H1 (cell line): ENCODE data around the gene PASK. TPM values are rescaled to one million over a fixed set of nuclear protein-coding genes. Genes with fewer than 3 reads are reported as not detected.

Source experiments
- CTCF ChIA-PET: fragments of 300-600 bp; sonication (Branson Sonifier 250); formaldehyde crosslinking; loops from one replicate; lab custom pipeline; 2021; ENCODE audit not compliant: partially characterized antibody; lab: Charles Lee
- POLR2A ChIA-PET: fragments of 300-600 bp; sonication (Branson Sonifier 250); formaldehyde crosslinking; loops from one replicate; lab custom pipeline; 2021; ENCODE audit warnings: inconsistent platforms; ENCODE audit not compliant: partially characterized antibody; lab: Charles Lee
- DNase-seq, 2 experiments: peaks; one replicate each; pipeline versions ENCODE4 v3.0.0 to v3.0.0-alpha.2; 2010 to 2022; ENCODE audit warnings: low spot score in 2 of 2, low read depth in 1 of 2, mixed read lengths in 1 of 2
- FAIRE-seq: peaks from 2 replicates; lab custom pipeline; 2011; peaks lifted over from hg19 to GRCh38; lab: Jason Lieb, UNC
- H2AFZ ChIP-seq: 2 replicates; pipeline ENCODE4 v1.8.1; 2012; ENCODE audit warnings: low read length, inconsistent platforms
- H2AK5ac ChIP-seq: 2 replicates; pipeline ENCODE4 v1.6.1; 2013; ENCODE audit warnings: low read depth, low read length
- H2BK120ac ChIP-seq: replicated peaks from 2 replicates; pipeline ENCODE3; 2013; ENCODE audit warnings: low read depth, low read length, inconsistent platforms
- H2BK12ac ChIP-seq: 2 replicates; pipeline ENCODE4 v1.6.1; 2013; ENCODE audit warnings: low read depth, low read length
- H2BK15ac ChIP-seq: 2 replicates; pipeline ENCODE4 v1.6.1; 2013; ENCODE audit warnings: low read length
- H2BK20ac ChIP-seq: 2 replicates; pipeline ENCODE4 v1.6.1; 2013; ENCODE audit warnings: low read length
- H2BK5ac ChIP-seq: 2 replicates; pipeline ENCODE4 v1.6.1; 2013; ENCODE audit warnings: low read depth, low read length
- H3K14ac ChIP-seq: 2 replicates; pipeline ENCODE4 v1.6.1; 2013; ENCODE audit warnings: inconsistent platforms; ENCODE audit not compliant: insufficient read length
- H3K18ac ChIP-seq: 2 replicates; pipeline ENCODE4 v1.6.1; 2013; ENCODE audit warnings: low read length; ENCODE audit errors: extremely low read depth
- H3K23ac ChIP-seq: 2 replicates; pipeline ENCODE4 v1.6.1; 2013; ENCODE audit warnings: inconsistent platforms; ENCODE audit not compliant: insufficient read length
- H3K23me2 ChIP-seq: 2 replicates; pipeline ENCODE4 v1.6.1; 2013; ENCODE audit warnings: low read depth, low read length
- H3K27ac ChIP-seq: 2 replicates; pipeline ENCODE4 v1.6.1; 2011; ENCODE audit warnings: low read depth, low read length, inconsistent platforms
- H3K27me3 ChIP-seq, 4 experiments: replicated peaks in 1 of 4; 1 replicate in 1 of 4; 2 replicates in 3 of 4; pipeline versions ENCODE4 v1.6.1 to v1.8.1; 2011 to 2013; ENCODE audit warnings: low read length in 3 of 4, mild to moderate bottlenecking in 3 of 4, inconsistent platforms in 2 of 4, mixed read lengths in 2 of 4, moderate library complexity in 1 of 4; ENCODE audit not compliant: control insufficient read depth in 3 of 4, insufficient read depth in 3 of 4; ENCODE audit errors: extremely low read depth in 1 of 4
- H3K36me3 ChIP-seq, 4 experiments: 2 replicates each; pipeline versions ENCODE4 v1.6.1 to v1.8.1; 2011 to 2013; ENCODE audit warnings: mild to moderate bottlenecking in 4 of 4, low read length in 3 of 4, moderate library complexity in 2 of 4, control low read depth in 1 of 4, inconsistent platforms in 1 of 4; ENCODE audit not compliant: insufficient read depth in 4 of 4, control insufficient read depth in 2 of 4
- H3K4ac ChIP-seq: replicated peaks from 2 replicates; pipeline ENCODE3; 2013; ENCODE audit warnings: low read length, low read depth, mixed read lengths, inconsistent platforms; ENCODE audit not compliant: insufficient read length
- H3K4me1 ChIP-seq, 4 experiments: replicated peaks in 1 of 4; 1 replicate in 1 of 4; 2 replicates in 3 of 4; pipeline versions ENCODE4 v1.6.1 to v1.8.1; 2011 to 2013; ENCODE audit warnings: low read length in 3 of 4, inconsistent platforms in 2 of 4, mixed read lengths in 1 of 4; ENCODE audit not compliant: insufficient read depth in 4 of 4, control insufficient read depth in 3 of 4
- H3K4me2 ChIP-seq, 2 experiments: 2 replicates each; pipeline versions ENCODE4 v1.6.1 to v1.8.1; 2011 to 2013; ENCODE audit warnings: low read depth in 2 of 2, low read length in 2 of 2, control low read depth in 1 of 2, inconsistent platforms in 1 of 2, mild to moderate bottlenecking in 1 of 2; ENCODE audit not compliant: insufficient read depth in 1 of 2
- H3K4me3 ChIP-seq, 4 experiments: fragments of 200-600, 300-600 bp in 1 of 4; sonication (generic), shearing (Covaris generic), sonication (Bioruptor Twin) in 1 of 4; 2 replicates each; pipeline versions ENCODE4 v1.5.1 to v1.8.1; 2011 to 2016; ENCODE audit warnings: low read length in 4 of 4, low read depth in 3 of 4, control low read depth in 2 of 4, inconsistent platforms in 2 of 4, mild to moderate bottlenecking in 2 of 4, mixed read lengths in 1 of 4, moderate library complexity in 1 of 4; ENCODE audit not compliant: insufficient read depth in 2 of 4; ENCODE audit errors: extremely low read depth in 1 of 4
- H3K56ac ChIP-seq: replicated peaks from 2 replicates; pipeline ENCODE3; 2013; ENCODE audit warnings: low read depth, mild to moderate bottlenecking, mixed read lengths, low read length, inconsistent platforms; ENCODE audit not compliant: insufficient read length
- H3K79me1 ChIP-seq: 2 replicates; pipeline ENCODE4 v1.6.1; 2013; ENCODE audit warnings: low read depth, low read length, control low read depth
- H3K79me2 ChIP-seq, 2 experiments: 2 replicates each; pipeline versions ENCODE4 v1.6.1 to v1.8.1; 2012 to 2013; ENCODE audit warnings: low read length in 2 of 2, mild to moderate bottlenecking in 2 of 2, inconsistent platforms in 1 of 2; ENCODE audit not compliant: insufficient read depth in 2 of 2, control insufficient read depth in 1 of 2
- H3K9ac ChIP-seq, 4 experiments: replicated peaks in 1 of 4; 1 replicate in 1 of 4; 2 replicates in 3 of 4; pipeline versions ENCODE4 v1.6.1 to v1.8.1; 2011 to 2013; ENCODE audit warnings: low read depth in 3 of 4, low read length in 3 of 4, control low read depth in 2 of 4, mild to moderate bottlenecking in 2 of 4, moderate library complexity in 2 of 4, inconsistent platforms in 1 of 4; ENCODE audit errors: extremely low read depth in 1 of 4
- H3K9me3 ChIP-seq, 2 experiments: 2 replicates each; pipeline versions ENCODE4 v1.6.1 to v1.8.1; 2012 to 2013; ENCODE audit warnings: mild to moderate bottlenecking in 2 of 2, moderate library complexity in 2 of 2, control low read depth in 1 of 2, inconsistent platforms in 1 of 2, low read depth in 1 of 2, low read length in 1 of 2, mixed read lengths in 1 of 2; ENCODE audit not compliant: insufficient read depth in 2 of 2
- H4K20me1 ChIP-seq, 2 experiments: replicated peaks in 1 of 2; 2 replicates each; pipeline versions ENCODE3 to v1.8.1; 2011 to 2013; ENCODE audit warnings: inconsistent platforms in 2 of 2, low read length in 2 of 2, mild to moderate bottlenecking in 1 of 2; ENCODE audit not compliant: insufficient read depth in 2 of 2, control insufficient read depth in 1 of 2
- H4K5ac ChIP-seq: 2 replicates; pipeline ENCODE4 v1.6.1; 2013; ENCODE audit warnings: low read length, low read depth, mixed read lengths, inconsistent platforms; ENCODE audit not compliant: insufficient read length
- H4K8ac ChIP-seq: 2 replicates; pipeline ENCODE4 v1.8.0; 2013; ENCODE audit warnings: mild to moderate bottlenecking, moderate library complexity, low read length, inconsistent platforms; ENCODE audit not compliant: insufficient read depth; ENCODE audit errors: extremely low read depth
- H4K91ac ChIP-seq: replicated peaks from 2 replicates; pipeline ENCODE3; 2013; ENCODE audit warnings: low read length, mixed read lengths, inconsistent platforms; ENCODE audit not compliant: insufficient read length
- POLR2AphosphoS5 ChIP-seq: IDR thresholded peaks from 2 replicates; pipeline ENCODE4 v1.6.1; 2011; ENCODE audit warnings: low read depth, low read length
- WGBS, 2 experiments: shearing (Covaris generic) in 1 of 2; methylation state at CpG; one replicate each; pipeline versions ENCODE4 v1.1.6 to v1.1.7; 2013 to 2015; ENCODE audit warnings: low lambda C conversion rate in 2 of 2, mixed read lengths in 2 of 2, inconsistent platforms in 1 of 2, low coverage in 1 of 2, missing lambda C conversion rate in 1 of 2; ENCODE audit not compliant: insufficient replicate concordance in 2 of 2, insufficient coverage in 1 of 2, insufficient read length in 1 of 2; ENCODE audit errors: extremely low coverage in 1 of 2, missing lambda C conversion rate in 1 of 2; 5-methylcytosine and 5-hydroxymethylcytosine counted together
- polyA plus RNA-seq, 7 experiments: library from polyadenylated mRNA; depleted of rRNA in 3 of 7; stranded (reverse) in 5 of 7; unstranded in 2 of 7; fragments of >200 nt in 5 of 7; fragments of 200-250 nt in 2 of 7; gene quantifications; 1 replicate in 5 of 7; 2 replicates in 1 of 7; 4 replicates in 1 of 7; pipeline versions ENCODE4 v1.2.1 to v1.2.3, GENCODE V29; 2011 to 2013; ENCODE audit warnings: missing spikeins in 2 of 7, mixed read lengths in 2 of 7
- total RNA-seq: library from RNA; stranded (reverse); fragmentation: NEBNext Ultra II Directional; extraction: Animal tissue kit (Norgen Biotek cat#: 25700); gene quantifications from 2 replicates; pipeline ENCODE4 v1.2.1, GENCODE V29; 2021

Gene PASK
- total and polyA plus RNA-seq, 2 of the 8 experiments (the other 6 are each of a cell fraction or from before 2014, with no cell fraction given): 20.5 to 66.1 TPM

DNA sequence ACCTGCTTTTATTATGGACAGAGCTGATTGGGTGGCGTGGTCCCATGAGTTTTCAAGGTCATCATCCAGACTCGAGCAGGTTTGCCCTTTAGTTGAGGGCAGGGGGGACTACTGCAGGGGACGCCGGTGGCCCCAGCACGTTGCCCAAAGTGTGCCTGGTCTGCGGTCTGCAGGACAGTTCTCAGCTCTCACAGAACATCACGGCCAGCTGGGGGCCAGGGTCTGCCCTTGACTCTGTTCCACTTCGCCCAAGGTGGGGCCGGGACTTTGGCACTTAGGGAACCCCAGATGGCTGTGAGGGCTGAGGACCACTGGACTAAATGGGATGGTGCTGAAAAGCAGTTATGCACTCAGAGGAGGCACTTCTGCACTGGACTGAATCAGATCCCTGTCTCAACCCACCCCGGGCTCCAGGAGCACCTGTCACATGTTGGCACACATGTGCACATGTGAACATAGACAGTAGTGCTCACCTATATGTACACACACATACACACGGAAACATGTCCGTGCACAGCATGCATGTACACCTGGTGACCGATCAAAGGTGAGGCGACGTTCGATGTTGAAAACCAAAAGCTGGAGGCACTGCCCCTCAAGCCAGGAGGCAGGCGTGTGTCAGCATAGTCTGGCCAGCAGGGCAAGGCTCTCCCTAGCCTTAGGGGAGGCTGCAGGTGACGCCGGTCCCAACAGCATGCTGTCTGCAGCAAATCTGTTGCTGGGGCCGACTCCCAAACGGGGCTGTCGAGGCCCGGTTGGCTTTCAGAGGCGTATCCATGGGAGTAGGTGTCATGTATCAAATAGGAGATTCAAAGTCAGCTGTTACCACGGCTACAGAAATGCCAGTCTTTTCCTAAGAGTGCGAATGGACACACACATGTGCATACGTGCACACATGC is 49.4 kb upstream of the PASK start:
- no peaks in the 10 kb centered on the region for H3K36me3 ChIP-seq
- no peak overlapping the region for H3K18ac ChIP-seq
- H3K79me1 ChIP-seq: no peaks in the 10 kb centered on the region
- no peak overlapping the region for H2AFZ ChIP-seq
- no peak overlapping the region for H3K4ac ChIP-seq
- ChIA-PET CTCF (interaction anchor here (1.0 to 1.7 kb wide), 4 partner anchors 13 to 35 kb away, joined by 3 to 4 read pairs (median 3); no protein-coding TSS in a partner anchor), POLR2A (no interaction called here)
- H3K79me2 ChIP-seq: no peaks in the 10 kb centered on the region
- H3K9me3 ChIP-seq: no peaks in the 10 kb centered on the region
- DNase-seq (no peak), FAIRE-seq (no peak)
- no peak overlapping the region for H4K5ac ChIP-seq
- H3K27ac ChIP-seq: no peak overlapping the region; the same call in 1 of the 2 replicates
- peaks cover 0 to 3% of the 10 kb centered on the region in 2 experiments for H4K20me1 ChIP-seq
- H3K23ac ChIP-seq: no peak overlapping the region
- H3K27me3 ChIP-seq: no peaks in the 10 kb centered on the region; a peak in 1 of 7 replicates
- no peak overlapping the region for H2BK15ac ChIP-seq
- no peak overlapping the region for H3K14ac ChIP-seq
- no peaks in the 10 kb centered on the region; a peak in 1 of 7 replicates for H3K4me1 ChIP-seq
- no peak overlapping the region for H3K9ac ChIP-seq
- no peak overlapping the region; the same call in 1 of the 2 replicates for H2BK5ac ChIP-seq
- H3K23me2 ChIP-seq: no peaks in the 10 kb centered on the region
- no peak overlapping the region for H4K91ac ChIP-seq
- no peak overlapping the region for H3K4me3 ChIP-seq
- peak overlapping the region; percentile 85 for H4K8ac ChIP-seq
- 87% methylated on average over 27 of the region's 27 CpGs; no CpG with 5 or more reads in 1 of the 2 experiments for WGBS, 2 experiments
- H2BK20ac ChIP-seq: no peak overlapping the region
- no peak overlapping the region for H2BK12ac ChIP-seq
- H3K4me2 ChIP-seq: no peak overlapping the region
- no peak overlapping the region for H3K56ac ChIP-seq
- H2BK120ac ChIP-seq: no peak overlapping the region
- H2AK5ac ChIP-seq: no peak overlapping the region
- TF ChIP-seq POLR2AphosphoS5: no peak
